ENCODE data around the gene CHRND. TPM values are rescaled to one million over a fixed set of nuclear protein-coding genes. Genes with fewer than 3 reads are reported as not detected.

CHRND gene
- total and polyA plus RNA-seq, 2 of the 13 experiments (the other 11 are each of a cell fraction or from before 2014, with no cell fraction given), result 0.18 TPM; not detected in 1

GRCh38 chr2:232578626-232579025 is 52.7 kb downstream of the CHRND start:
- H3K36me3 ChIP-seq (replicated peaks in 1 of 2; ENCODE audit: control insufficient read depth in 1 of 2, insufficient read depth in 2 of 2, low read length in 2 of 2), result peaks cover 8 to 26% of the 10 kb centered on the region in 2 experiments
- CTCF ChIA-PET (ENCODE audit: low intra/inter-chr PET ratio, low total read pairs), result no interaction called here
- intact Hi-C loops (cut with micrococcal nuclease; ENCODE audit: unreplicated experiment), result no loop called here

DNA sequence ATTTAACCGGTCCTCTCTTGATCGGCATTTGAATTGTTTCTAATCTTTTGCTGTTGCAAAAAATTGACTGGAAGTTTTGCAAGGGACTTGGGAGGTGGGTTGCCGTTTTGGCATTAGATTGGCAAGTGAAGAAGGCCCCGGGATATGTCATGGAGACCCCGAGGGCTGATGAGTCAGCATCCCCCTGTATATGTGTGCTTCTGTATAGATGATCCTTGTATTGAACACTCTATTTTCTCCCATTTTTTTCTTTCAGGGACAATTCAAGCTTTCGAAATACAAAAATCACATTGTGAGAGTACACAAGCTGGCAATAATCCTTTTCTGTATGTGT is 54.7 kb downstream of the CHRND start:
- Histone ChIP-seq H3K9me3 (ENCODE audit: low read length) (no peaks in the 10 kb centered on the region), H4K20me1 (ENCODE audit: insufficient read depth, low read length) (no peaks in the 10 kb centered on the region), H3K9ac (ENCODE audit: insufficient read depth, low read depth, low read length) (no peak overlapping the region), H3K4me3 (replicated peaks in 1 of 3; ENCODE audit: insufficient read depth in 1 of 3, low read depth in 2 of 3, low read length in 3 of 3) (no peak overlapping the region), H2AFZ (ENCODE audit: low read length) (no peak overlapping the region), H3K4me1 (ENCODE audit: insufficient read depth, low read length) (peaks cover 18% of the 10 kb centered on the region; the same call in 1 of the 2 replicates), H3K27me3 (ENCODE audit: control insufficient read depth in 1 of 2, insufficient read depth in 2 of 2, low read length in 2 of 2) (no peaks in the 10 kb centered on the region), H3K27ac (ENCODE audit: extremely low read length, insufficient read depth, low read length) (no peak overlapping the region), H3K36me3 (replicated peaks in 1 of 2; ENCODE audit: control insufficient read depth in 1 of 2, insufficient read depth in 2 of 2, low read length in 2 of 2) (peaks cover 8 to 32% of the 10 kb centered on the region in 2 experiments), H3K79me2 (ENCODE audit: insufficient read depth, low read length) (no peaks in the 10 kb centered on the region), H3K4me2 (ENCODE audit: low read depth, low read length) (no peak overlapping the region)
- intact Hi-C loops (cut with micrococcal nuclease; ENCODE audit: unreplicated experiment) (no loop called here), in situ Hi-C loops (cut with HindIII; ENCODE audit: extremely low pct_ligation_motif_present, low pct_unique_long_range_greater_than_20kb) (no loop called here)
- BruUV-seq (replicated peaks), result no TSS peak
- WGBS (ENCODE audit: low lambda C conversion rate), result 91% methylated on average over 6 of the region's 6 CpGs
- TF ChIP-seq KDM2A (CRISPR knock-in tag; IDR thresholded peaks at IDR 0.05; ENCODE audit: borderline replicate concordance, low read depth) (no peak), ZNF513 (CRISPR knock-in tag; conservative IDR thresholded peaks at IDR 0.05) (no peak), EHMT2 (IDR thresholded peaks at IDR 0.05; ENCODE audit: borderline replicate concordance, low read depth, low read length) (no peak), MAFK (conservative IDR thresholded peaks at IDR 0.05 in 1 of 2, IDR thresholded peaks at IDR 0.05 in 1 of 2; ENCODE audit: low read length in 2 of 2) (peak; percentile 27 to 51; a peak in 2 of 4 replicates)
- TF ChIP-seq, protein P1, sequence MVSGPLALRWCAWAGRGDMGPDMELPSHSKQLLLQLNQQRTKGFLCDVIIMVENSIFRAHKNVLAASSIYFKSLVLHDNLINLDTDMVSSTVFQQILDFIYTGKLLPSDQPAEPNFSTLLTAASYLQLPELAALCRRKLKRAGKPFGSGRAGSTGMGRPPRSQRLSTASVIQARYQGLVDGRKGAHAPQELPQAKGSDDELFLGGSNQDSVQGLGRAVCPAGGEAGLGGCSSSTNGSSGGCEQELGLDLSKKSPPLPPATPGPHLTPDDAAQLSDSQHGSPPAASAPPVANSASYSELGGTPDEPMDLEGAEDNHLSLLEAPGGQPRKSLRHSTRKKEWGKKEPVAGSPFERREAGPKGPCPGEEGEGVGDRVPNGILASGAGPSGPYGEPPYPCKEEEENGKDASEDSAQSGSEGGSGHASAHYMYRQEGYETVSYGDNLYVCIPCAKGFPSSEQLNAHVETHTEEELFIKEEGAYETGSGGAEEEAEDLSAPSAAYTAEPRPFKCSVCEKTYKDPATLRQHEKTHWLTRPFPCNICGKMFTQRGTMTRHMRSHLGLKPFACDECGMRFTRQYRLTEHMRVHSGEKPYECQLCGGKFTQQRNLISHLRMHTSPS (CRISPR knock-in tag; IDR thresholded peaks at IDR 0.05; ENCODE audit: low read depth), result no peak
- TF ChIP-seq, protein P2, sequence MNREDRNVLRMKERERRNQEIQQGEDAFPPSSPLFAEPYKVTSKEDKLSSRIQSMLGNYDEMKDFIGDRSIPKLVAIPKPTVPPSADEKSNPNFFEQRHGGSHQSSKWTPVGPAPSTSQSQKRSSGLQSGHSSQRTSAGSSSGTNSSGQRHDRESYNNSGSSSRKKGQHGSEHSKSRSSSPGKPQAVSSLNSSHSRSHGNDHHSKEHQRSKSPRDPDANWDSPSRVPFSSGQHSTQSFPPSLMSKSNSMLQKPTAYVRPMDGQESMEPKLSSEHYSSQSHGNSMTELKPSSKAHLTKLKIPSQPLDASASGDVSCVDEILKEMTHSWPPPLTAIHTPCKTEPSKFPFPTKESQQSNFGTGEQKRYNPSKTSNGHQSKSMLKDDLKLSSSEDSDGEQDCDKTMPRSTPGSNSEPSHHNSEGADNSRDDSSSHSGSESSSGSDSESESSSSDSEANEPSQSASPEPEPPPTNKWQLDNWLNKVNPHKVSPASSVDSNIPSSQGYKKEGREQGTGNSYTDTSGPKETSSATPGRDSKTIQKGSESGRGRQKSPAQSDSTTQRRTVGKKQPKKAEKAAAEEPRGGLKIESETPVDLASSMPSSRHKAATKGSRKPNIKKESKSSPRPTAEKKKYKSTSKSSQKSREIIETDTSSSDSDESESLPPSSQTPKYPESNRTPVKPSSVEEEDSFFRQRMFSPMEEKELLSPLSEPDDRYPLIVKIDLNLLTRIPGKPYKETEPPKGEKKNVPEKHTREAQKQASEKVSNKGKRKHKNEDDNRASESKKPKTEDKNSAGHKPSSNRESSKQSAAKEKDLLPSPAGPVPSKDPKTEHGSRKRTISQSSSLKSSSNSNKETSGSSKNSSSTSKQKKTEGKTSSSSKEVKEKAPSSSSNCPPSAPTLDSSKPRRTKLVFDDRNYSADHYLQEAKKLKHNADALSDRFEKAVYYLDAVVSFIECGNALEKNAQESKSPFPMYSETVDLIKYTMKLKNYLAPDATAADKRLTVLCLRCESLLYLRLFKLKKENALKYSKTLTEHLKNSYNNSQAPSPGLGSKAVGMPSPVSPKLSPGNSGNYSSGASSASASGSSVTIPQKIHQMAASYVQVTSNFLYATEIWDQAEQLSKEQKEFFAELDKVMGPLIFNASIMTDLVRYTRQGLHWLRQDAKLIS (CRISPR knock-in tag; IDR thresholded peaks at IDR 0.05), result no peak
- CTCF ChIA-PET (ENCODE audit: low intra/inter-chr PET ratio, low total read pairs), result no interaction called here
- FAIRE-seq (no peak), DNase-seq (ENCODE audit: low spot score) (no peak), ATAC-seq (no peak)
- POLR2A ChIA-PET, result no interaction called here

More at GRCh38 chr2:232578626-232579025, 52.7 kb downstream of the CHRND start:
- Histone ChIP-seq H3K27ac (ENCODE audit: extremely low read length, insufficient read depth, low read length) (no peak overlapping the region), H3K79me2 (ENCODE audit: insufficient read depth, low read length) (no peaks in the 10 kb centered on the region), H4K20me1 (ENCODE audit: insufficient read depth, low read length) (no peaks in the 10 kb centered on the region), H3K9ac (ENCODE audit: insufficient read depth, low read depth, low read length) (no peak overlapping the region), H3K4me2 (ENCODE audit: low read depth, low read length) (no peak overlapping the region), H3K9me3 (ENCODE audit: low read length) (no peaks in the 10 kb centered on the region), H3K4me1 (ENCODE audit: insufficient read depth, low read length) (peaks cover 37% of the 10 kb centered on the region), H3K4me3 (replicated peaks in 1 of 3; ENCODE audit: insufficient read depth in 1 of 3, low read depth in 2 of 3, low read length in 3 of 3) (no peak overlapping the region), H3K27me3 (ENCODE audit: control insufficient read depth in 1 of 2, insufficient read depth in 2 of 2, low read length in 2 of 2) (no peaks in the 10 kb centered on the region), H2AFZ (ENCODE audit: low read length) (no peak overlapping the region)
- 97% methylated on average over 2 of the region's 2 CpGs for WGBS (ENCODE audit: low lambda C conversion rate)
- DNase-seq (ENCODE audit: low spot score) (no peak), FAIRE-seq (no peak), ATAC-seq (no peak)
- in situ Hi-C loops (cut with HindIII; ENCODE audit: extremely low pct_ligation_motif_present, low pct_unique_long_range_greater_than_20kb), result no loop called here
- BruUV-seq (replicated peaks), result no TSS peak
- POLR2A ChIA-PET, result interaction anchor here (0.6 kb wide), 1 partner anchor 7 kb away, joined by 3 read pairs; no protein-coding TSS in a partner anchor
- TF ChIP-seq MAFF (IDR thresholded peaks at IDR 0.05; ENCODE audit: low read depth, low read length) (peak; percentile 91), MAFK (conservative IDR thresholded peaks at IDR 0.05 in 1 of 2, IDR thresholded peaks at IDR 0.05 in 1 of 2; ENCODE audit: low read length in 2 of 2) (peak; percentile 95 to 96), WIZ (CRISPR knock-in tag; IDR thresholded peaks at IDR 0.05) (no peak), ONECUT2 (CRISPR knock-in tag; IDR thresholded peaks at IDR 0.05) (no peak), RFX5 (IDR thresholded peaks at IDR 0.05; ENCODE audit: low read depth, low read length) (no peak), FOXP1 (IDR thresholded peaks at IDR 0.05) (no peak), FOXP1 (CRISPR knock-in tag; IDR thresholded peaks at IDR 0.05) (no peak)
- TF ChIP-seq, protein P3, sequence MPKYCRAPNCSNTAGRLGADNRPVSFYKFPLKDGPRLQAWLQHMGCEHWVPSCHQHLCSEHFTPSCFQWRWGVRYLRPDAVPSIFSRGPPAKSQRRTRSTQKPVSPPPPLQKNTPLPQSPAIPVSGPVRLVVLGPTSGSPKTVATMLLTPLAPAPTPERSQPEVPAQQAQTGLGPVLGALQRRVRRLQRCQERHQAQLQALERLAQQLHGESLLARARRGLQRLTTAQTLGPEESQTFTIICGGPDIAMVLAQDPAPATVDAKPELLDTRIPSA (CRISPR knock-in tag; IDR thresholded peaks at IDR 0.05; ENCODE audit: borderline replicate concordance), result no peak
